Mesodermal cell (in vitro differentiated cells): ENCODE data around the gene DARS1.
"Not testable (repeated sequence)": the region's sequence is repeated elsewhere in the genome, so short reads cannot be mapped to it uniquely, and the experiment has no call there.

Experiments used
- H3K27ac ChIP-seq: 2 replicates; pipeline ENCODE4 v1.7.0; 2013; ENCODE audit warnings: mild to moderate bottlenecking, low read depth, low read length, moderate library complexity; ENCODE audit not compliant: severe bottlenecking
- H3K36me3 ChIP-seq: 2 replicates; pipeline ENCODE4 v1.7.1; 2013; ENCODE audit warnings: mild to moderate bottlenecking, low read length, moderate library complexity; ENCODE audit not compliant: control insufficient read depth, insufficient read depth
- H3K4me1 ChIP-seq: one replicate; pipeline ENCODE4 v1.7.1; 2013; ENCODE audit warnings: mild to moderate bottlenecking, low read length; ENCODE audit not compliant: insufficient read depth, control insufficient read depth, poor library complexity, severe bottlenecking
- H3K4me3 ChIP-seq: 2 replicates; pipeline ENCODE4 v1.7.0; 2013; ENCODE audit warnings: low read length, control low read depth, mild to moderate bottlenecking; ENCODE audit not compliant: insufficient read depth, poor library complexity, severe bottlenecking; ENCODE audit errors: extremely low read depth
- H3K9me3 ChIP-seq: 2 replicates; pipeline ENCODE4 v1.7.1; 2013; ENCODE audit warnings: mild to moderate bottlenecking, low read length, moderate library complexity; ENCODE audit not compliant: control insufficient read depth
- WGBS, 2 experiments: methylation state at CpG; one replicate each; pipeline ENCODE4 v1.1.5; 2013; ENCODE audit warnings: missing lambda C conversion rate in 2 of 2; ENCODE audit not compliant: insufficient coverage in 2 of 2; 5-methylcytosine and 5-hydroxymethylcytosine counted together

The DARS1 gene

DNA sequence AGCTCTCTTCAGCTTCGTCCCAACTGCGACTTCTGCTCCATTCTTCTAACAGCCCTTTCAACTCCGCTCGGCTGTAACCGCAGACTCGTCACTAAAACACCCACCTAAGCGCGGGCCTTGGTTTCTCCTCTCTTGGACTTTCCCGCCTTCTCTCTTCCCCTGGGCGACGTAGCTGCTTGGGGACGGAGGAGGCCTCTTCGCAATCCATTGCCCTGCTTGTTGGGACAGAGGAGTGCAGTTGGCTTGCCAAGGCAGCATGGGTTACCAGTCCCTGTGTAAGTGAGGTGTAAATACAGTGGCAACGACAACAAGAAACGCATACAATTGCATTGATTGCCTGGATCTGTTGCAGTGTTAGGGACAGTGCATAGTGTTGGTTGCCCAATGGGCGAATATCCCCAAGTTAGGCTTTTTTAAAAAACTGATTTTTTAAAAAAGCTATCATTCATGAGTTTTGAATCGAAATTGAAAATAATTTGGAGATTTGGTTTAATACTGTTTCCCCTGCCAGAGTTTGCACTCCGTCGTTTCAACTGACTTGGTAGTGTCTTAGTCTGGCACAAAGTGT is 484 bp upstream of the DARS1 start:
- H3K4me1 ChIP-seq = no peaks in the 10 kb centered on the region
- H3K4me3 ChIP-seq = peak overlapping the region; percentile 93
- WGBS, 2 experiments = 82 to 84% methylated on average over 8 to 14 of the region's 19 CpGs
- H3K9me3 ChIP-seq = no peaks in the 10 kb centered on the region
- H3K36me3 ChIP-seq = peaks cover 21% of the 10 kb centered on the region
- H3K27ac ChIP-seq = no peak overlapping the region

DNA sequence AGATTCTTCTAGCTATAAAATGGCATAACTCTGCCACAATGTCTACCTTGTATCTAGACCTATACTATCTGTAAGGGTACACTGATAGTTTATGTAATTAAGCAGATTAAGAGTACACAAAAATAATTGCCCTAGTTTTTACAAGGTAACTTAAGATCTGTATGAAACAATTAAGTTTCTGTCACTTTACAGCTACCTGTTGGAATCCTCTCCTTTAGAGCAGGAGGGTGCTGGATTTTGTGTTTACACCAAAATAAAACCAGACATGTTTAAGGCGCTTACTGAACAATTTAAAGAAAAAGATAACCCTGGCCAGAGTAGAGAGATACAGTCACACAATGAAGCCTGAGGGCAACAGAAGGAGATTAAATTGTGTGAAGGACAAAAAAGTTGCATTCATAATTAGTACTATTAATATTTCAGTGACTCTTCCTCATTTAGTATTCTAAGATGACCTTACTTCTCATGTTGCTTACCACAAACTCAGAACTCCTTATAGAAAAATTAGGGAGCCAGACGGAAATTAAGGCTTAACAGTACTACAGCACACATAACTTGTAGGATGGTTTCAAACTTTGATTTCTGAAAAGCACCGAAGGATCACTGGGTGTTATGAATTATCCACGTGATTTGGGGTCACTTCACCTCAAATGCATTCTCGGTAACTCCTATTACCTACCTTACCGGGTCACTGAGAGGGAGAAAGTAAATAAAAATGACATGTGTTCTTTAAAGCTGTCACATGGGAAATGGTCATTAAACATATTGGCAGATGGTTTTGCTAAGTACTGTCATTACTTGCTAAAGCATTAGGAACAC is 1.0 kb downstream of the DARS1 start:
- H3K27ac ChIP-seq = peak overlapping the region; percentile 85
- H3K9me3 ChIP-seq = no peaks in the 10 kb centered on the region
- WGBS, 2 experiments = 0% methylated on average over 3 of the region's 6 CpGs; no CpG with 5 or more reads in 1 of the 2 experiments
- H3K36me3 ChIP-seq = peaks cover 32% of the 10 kb centered on the region
- H3K4me3 ChIP-seq = peak overlapping the region; percentile 93
- no peaks in the 10 kb centered on the region for H3K4me1 ChIP-seq

DNA sequence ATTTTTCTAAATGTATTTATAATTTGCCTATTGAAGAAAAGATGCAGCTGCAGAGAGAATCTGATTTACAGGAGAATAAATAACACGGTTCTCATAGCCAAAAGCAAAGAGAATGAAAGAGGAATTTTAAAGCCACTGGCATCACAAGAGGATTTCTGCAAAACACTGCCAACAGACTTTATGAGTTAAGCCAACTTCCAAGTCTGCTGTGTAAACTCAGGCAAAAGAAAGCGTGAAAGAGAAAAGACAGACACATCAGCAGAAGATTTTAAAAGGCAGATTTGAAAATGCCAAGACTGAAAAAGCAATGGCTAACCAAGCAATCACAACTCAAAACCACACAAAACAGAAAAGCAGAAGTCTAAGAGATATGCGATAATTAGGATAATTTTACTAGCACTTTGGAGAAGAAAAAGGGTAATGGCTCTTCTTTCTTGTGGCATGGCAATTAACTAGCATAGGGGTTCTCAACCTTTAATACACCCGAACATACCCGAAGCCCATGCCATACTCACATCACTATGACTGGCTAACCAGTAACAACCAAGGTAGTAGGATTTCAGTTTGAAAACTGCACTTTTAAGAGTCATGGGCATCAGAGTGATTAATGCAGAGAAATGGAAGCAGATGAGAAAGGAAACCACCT is 4.9 kb downstream of the DARS1 start:
- Histone ChIP-seq H3K27ac (no peak overlapping the region), H3K4me1 (no peaks in the 10 kb centered on the region), H3K4me3 (no peak overlapping the region), H3K36me3 (peaks cover 61% of the 10 kb centered on the region), H3K9me3 (no peaks in the 10 kb centered on the region)
- WGBS, 2 experiments = 75% methylated on average over 2 of the region's 5 CpGs; no CpG with 5 or more reads in 1 of the 2 experiments

DNA sequence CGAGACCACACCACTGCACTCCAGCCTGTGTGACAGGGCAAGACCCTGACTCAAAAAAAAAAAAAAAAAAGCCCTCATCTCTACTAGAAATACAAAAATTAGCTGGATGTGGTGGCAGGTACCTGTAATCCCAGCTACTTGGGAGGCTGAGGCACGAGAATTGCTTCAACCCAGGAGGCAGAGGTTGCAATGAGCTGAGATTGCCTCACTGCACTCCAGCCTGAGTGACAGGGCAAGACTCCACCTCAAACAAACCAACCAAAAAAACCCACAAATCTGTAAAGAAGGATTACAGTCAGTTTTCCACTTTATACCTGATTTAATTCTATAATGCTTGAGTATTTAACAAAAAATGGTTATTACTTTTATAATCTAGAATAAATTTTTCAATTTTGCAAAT is 9.7 kb downstream of the DARS1 start:
- Histone ChIP-seq H3K36me3 (peaks cover 63% of the 10 kb centered on the region), H3K4me1 (no peaks in the 10 kb centered on the region), H3K9me3 (no peaks in the 10 kb centered on the region), H3K4me3 (no peak overlapping the region), H3K27ac (no peak overlapping the region)
- WGBS, 2 experiments = 86% methylated on average over 1 of the region's 2 CpGs; no CpG with 5 or more reads in 1 of the 2 experiments

DNA sequence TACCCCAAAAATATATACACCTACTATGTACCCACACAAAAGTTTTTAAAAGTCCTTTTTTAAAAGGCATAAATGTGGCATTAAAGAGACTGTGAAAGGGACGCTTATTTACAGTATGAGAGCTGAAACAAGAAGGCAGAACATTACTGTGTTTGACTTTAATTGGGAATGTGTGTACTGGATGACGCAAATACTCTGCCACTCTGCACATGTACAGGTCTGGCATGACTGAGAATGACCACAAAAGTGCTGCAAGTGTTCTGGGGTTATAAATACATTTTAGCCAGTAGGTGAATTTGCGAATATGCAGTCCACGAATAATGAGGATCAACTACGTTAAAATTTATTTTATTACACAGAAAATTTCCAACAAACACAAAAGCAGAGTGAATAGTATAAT is 11.4 kb downstream of the DARS1 start:
- 93 to 100% methylated on average over 2 of the region's 5 CpGs for WGBS, 2 experiments
- Histone ChIP-seq H3K4me1 (no peaks in the 10 kb centered on the region), H3K9me3 (no peaks in the 10 kb centered on the region), H3K36me3 (peaks cover 55% of the 10 kb centered on the region), H3K27ac (no peak overlapping the region), H3K4me3 (no peak overlapping the region)

DNA sequence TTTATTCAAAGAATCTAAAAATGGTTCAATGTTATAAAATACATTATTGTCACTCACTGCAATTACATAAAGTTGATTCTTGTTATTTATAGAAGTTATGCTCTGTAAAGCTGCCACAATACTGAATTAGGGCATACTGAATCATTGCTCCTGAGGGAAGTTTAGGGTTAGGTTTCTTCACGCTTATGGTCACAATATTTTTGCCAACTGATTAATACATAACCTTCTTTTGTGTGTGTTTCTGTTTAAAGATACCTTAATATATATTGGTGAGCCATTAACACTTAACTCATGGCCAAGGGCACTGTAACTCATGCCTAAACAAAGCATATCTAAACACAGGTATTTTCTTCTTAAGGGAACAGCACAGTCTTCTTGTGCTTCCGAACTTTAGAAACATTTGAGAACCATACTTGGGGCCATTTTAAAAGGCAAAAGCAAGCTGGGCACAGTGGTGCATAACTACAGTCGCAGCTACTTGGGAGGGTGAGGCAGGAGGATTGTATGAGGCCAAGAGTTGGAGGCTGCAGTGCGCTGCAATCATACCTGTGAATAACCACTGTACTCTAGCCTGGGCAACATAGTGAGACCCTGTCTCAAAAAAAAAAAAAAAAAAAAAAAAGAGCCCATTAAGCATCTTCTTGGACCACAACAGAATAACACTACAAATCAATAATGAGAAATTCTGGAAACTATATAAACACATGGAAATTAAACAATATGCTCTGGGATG is 15.6 kb downstream of the DARS1 start:
- H3K4me3 ChIP-seq = no peak overlapping the region
- no peaks in the 10 kb centered on the region for H3K9me3 ChIP-seq
- WGBS, 2 experiments = 86 to 90% methylated on average over 2 of the region's 4 CpGs
- no peaks in the 10 kb centered on the region for H3K4me1 ChIP-seq
- no peak overlapping the region for H3K27ac ChIP-seq
- H3K36me3 ChIP-seq = peaks cover 30% of the 10 kb centered on the region

DNA sequence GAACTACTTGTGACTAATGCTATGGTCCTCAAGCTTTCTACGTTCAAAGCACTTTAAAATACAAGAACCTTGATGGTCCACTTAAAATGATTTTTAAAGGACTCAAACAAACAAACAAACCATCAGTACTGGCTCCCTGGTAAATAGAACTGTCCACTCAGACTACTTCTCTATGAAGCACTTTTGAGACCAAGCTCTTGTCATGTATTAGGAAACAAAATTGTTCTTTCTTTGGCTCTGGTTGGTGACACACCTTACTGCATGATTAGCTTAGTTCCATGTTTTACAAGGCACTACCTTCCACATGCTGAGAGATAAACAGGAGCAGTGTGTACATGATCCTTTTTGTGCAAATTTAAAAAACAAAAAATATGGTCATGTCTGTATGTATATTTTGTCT is 19.7 kb downstream of the DARS1 start:
- WGBS, 2 experiments = 89 to 100% methylated on average over 1 of the region's 1 CpG
- H3K36me3 ChIP-seq = peaks cover 5% of the 10 kb centered on the region
- H3K9me3 ChIP-seq = no peaks in the 10 kb centered on the region
- H3K4me1 ChIP-seq = peaks cover 6% of the 10 kb centered on the region
- no peak overlapping the region for H3K27ac ChIP-seq
- H3K4me3 ChIP-seq = no peak overlapping the region

DNA sequence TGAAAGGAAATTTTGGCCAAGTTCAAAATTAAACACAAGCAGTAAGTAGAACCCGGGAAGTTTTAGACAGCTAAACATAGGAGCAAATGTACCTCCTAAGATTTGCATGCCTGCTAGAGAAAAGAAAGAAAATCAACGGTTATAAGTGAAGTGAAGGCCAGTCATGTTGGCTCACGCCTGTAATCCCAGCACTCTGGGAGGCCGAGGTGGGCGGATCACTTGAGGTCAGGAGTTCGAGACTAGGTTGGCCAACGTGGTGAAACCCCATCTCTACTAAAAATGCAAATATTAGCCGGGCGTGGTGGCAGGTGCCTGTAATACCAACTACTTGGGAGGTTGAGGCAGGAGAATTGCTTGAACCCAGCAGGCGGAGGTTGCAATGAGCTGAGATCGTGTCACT is 21.0 kb downstream of the DARS1 start:
- H3K36me3 ChIP-seq, H3K4me1 ChIP-seq, H3K27ac ChIP-seq, H3K9me3 ChIP-seq, H3K4me3 ChIP-seq: not testable (repeated sequence)
- WGBS, 2 experiments = 94 to 96% methylated on average over 6 to 10 of the region's 11 CpGs

DNA sequence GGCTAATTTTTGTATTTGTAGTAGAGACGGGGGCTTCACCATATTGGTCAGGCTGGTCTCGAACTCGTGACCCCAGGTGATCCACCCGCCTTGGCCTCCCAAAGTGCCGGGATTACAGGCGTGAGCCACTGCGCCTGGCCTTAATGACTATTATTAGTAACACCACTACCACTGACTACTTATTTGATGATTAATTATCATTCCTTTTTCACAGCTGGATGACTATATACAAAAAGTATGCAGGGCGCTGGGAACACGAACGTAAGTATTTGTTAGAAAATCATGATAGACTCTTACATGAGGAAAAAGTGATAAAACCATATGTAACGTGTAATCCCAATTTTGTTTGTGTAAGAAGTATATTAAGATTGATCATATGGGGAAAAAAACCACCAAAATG is 21.6 kb downstream of the DARS1 start:
- no peak overlapping the region for H3K4me3 ChIP-seq
- peaks cover 2% of the 10 kb centered on the region for H3K36me3 ChIP-seq
- no peak overlapping the region for H3K27ac ChIP-seq
- H3K4me1 ChIP-seq = peaks cover 8% of the 10 kb centered on the region
- H3K9me3 ChIP-seq = no peaks in the 10 kb centered on the region
- WGBS, 2 experiments = 89 to 97% methylated on average over 5 to 8 of the region's 11 CpGs

DNA sequence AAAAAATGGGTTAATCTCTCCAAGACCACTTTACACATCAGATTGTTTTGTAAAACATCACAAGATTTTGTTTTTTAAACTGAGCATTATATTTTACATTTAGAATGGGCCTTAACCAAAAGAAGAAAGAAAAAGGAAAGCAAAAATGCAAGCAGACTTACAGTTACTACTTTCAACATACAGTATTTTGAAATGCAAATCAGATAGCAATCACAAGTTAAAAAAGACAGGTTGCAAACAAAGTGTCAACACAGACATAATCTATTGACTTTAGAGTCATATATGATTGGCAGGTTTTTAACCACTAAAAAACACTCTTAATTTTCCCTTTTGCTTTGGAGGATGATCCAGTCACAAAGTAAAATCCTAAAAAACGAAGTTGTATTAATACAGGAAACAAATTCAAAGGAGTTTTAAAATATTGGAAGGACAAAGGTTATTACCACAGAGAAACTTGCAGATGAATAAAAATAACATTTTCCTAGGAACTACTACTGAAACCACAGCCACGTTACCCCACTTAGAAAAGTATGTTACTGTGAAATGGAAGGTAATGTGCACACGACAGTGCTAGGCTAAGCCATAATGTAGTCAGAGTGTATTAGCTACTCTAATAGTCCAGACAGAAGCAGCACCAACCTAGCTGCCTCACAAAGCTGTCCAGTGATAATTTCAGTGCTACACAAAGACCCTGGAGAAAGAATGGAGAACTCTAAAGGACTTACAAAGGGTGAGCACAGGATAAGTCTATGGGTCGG is 22.9 kb downstream of the DARS1 start:
- no peaks in the 10 kb centered on the region for H3K9me3 ChIP-seq
- H3K4me1 ChIP-seq = peaks cover 8% of the 10 kb centered on the region
- peak overlapping the region; percentile 24 for H3K27ac ChIP-seq
- no peak overlapping the region for H3K4me3 ChIP-seq
- peaks cover 2% of the 10 kb centered on the region for H3K36me3 ChIP-seq
- WGBS, 2 experiments = no CpG with 5 or more reads among the region's 4 CpGs
